DMS53 (cell line): ENCODE data around the gene PLAAT4.
"Not testable (repeated sequence)": the region's sequence is repeated elsewhere in the genome, so short reads cannot be mapped to it uniquely, and the experiment has no call there.

Experiments used
- DNase-seq: peaks from one replicate; lab custom pipeline; 2025; lab: John Stamatoyannopoulos, UW

PLAAT4 gene

DNA sequence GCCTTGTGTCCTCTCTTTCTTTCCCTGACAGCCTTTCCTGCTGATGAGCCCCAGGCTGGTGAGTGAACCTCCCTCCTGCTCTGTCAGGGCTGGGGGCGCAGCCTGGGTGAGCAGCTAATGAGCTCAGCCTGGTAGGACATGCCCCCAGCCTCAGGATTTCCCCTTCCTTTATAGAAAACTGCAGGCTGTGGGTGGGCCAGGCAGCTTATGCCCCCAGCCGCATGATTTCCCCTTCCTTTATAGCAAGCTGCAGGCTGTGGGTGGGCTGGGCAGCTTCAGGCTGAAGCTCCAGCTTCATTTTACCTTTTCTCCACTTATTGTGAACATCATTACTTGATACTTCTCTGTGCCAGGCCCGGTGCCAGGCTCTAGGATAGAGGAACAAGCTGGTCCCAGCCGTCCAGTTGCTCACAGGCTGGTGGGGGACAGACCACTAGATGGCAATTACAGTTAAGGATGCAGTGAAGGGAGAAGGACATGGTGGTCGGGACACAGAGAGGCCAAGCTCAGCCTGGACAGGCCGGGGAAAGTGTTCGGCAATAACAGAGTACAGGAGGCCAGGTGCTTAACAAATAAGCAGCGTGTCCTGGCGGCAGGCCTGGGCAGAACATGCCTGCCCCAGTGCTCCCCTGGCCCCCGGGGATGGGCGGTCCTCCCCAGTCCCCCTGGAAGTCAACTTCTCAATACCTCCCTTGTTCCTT, 25.4 kb upstream of the PLAAT4 start:
- DNase-seq: no peak

DNA sequence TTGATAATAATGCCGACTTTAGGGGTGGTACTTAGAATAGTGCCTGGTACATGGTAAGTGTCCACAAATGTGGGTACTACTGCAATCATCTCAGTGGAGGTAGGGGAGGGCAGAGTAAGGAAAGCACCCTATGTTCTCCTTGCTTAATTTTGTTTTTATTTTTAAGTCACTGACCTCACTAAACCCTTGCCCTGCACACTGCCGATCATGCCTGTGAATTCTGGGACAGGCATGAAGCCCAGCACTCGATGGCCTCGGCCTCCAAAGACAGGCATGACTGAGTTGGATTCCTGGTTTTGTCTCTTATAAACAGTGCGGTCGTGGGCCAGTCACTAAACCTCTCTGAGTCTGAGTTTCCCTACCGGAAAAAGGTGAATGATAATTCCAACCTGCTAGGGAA, 23.8 kb upstream of the PLAAT4 start:
- DNase-seq: no peak

DNA sequence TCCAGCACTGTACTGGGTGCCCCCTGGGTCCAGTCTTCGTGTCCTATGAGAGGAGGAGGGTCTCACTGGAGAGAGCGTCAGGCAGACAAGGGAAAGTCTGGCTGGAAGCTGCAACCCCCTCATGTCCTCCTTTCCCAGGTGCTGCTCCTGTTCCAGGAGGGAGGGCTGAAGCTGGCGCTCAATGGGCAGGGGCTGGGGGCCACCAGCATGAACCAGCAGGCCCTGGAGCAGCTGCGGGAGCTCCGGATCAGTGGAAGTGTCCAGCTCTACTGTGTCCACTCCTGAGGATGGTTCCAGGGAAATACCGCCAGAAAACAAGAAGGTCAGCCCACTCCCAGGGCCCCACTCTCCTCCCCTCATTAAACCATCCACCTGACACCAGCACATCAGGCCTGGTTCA, 20.5 kb upstream of the PLAAT4 start:
- no peak for DNase-seq

DNA sequence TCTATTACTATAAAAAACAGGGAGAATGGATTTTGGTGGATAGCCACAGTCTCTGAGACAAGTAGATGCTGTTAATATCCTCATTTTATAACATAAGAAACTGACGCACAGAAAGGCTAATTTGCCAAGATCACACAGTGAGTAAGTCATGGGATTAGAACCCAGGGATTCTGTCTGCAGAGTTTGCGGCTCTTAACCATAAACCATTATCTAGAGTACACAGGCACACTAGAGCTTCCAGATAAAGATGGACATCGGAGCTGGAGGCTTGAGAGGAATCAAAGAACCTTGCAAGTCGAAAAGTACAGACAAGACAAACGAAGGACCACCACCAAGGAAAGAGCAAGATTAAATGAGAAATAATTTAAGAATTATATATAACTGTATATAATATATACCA, 19.5 kb upstream of the PLAAT4 start:
- DNase-seq: no peak

DNA sequence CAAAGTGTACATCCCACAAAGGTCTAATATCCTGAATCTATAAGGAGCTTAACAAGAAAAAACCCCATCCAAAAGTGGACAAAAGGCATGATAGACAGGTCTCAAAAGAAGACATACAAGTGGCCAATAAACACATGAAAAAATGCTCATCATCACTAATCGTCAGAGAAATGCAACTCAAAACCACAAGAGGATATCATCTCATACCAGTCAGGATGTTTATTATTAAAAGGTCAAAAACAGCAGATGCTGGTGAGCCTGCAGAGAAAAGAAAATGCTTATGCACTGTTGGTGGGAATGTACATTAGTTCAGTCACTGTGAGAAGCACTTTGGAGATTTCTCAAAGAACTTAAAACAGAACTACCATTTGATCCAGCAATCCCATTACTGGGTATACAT, 18.1 kb upstream of the PLAAT4 start:
- DNase-seq: no peak

DNA sequence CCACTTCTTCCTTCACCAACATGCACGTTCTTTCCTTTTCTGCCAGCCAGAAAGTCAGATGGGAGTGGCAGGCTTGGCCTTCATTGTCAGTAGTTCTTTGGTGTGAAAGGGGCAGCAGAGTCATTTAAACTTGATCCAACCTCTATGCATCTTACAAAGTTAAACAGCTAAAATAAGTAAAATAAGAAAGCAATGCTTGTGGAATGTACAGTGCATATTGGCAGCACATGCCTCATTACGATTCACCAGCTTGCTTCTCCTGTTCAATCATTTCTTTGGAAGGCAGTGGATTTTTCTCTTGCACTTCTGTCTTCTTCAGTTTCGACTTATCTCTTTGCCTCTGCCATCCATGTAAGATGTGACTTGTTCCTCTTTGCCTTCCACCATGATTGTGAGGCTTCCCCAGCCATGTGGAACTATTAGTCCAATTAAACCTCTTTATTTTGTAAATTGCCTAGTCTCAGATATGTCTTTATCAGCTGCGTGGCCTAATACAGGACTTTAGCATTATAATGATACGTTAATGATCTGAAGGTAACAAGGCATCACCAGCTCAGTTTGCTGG, 15.9 kb upstream of the PLAAT4 start:
- DNase-seq: no peak

DNA sequence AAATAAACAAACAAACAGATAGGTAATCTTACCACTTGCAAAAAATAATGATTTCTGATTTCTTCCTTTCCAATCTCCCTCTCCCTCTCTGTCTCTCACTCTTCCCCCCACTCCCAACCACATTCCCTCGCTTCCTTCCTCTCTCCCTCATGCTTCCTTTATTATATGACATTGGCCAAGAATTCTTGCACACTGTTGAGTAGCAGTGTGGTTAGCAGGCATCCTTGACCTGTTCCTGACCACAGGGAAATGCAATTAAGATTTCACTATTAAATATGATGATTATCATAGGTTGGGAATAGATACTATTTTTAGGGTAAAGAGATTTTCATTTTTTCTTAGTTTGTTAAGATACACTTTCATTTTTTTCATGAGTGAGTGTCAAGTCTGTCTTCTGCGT, 14.7 kb upstream of the PLAAT4 start:
- DNase-seq: no peak

DNA sequence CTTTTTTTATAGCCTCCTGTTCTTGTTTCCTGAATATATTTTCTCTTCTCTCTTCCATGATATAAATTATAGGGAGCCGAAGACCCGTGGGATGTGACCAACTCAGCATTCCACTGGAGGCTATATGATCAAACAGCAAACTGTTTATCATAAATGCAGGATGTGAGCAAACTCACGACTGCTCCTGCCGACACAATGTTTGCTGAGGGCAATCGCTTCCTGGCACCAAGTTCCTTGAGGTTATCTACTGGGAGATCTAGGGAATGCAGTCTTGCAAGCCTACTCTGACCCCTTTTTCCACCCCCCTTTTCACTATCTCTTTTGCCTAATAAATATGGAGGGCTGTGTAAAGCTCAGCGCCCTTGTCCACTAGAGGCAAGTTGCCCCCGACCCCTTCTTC, 13.5 kb upstream of the PLAAT4 start:
- DNase-seq: no peak

DNA sequence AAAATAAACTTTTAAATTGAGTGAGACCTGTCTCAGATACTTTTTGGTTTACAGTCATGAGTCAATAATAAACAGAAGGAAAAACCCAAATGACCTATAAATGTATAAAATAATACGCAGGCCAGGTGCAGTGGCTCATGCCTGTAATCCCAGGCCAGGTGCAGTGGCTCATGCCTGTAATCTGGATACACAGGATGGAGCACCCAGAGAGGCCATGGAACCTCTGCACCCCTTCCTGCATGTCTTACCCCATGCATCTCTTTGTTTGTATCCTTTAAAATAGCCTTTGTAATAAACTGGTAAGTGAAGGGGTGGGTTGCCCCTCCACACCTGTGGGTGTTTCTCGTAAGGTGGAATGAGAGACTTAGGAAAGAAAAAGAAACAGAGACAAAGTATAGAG, 8.9 kb upstream of the PLAAT4 start:
- no peak for DNase-seq

DNA sequence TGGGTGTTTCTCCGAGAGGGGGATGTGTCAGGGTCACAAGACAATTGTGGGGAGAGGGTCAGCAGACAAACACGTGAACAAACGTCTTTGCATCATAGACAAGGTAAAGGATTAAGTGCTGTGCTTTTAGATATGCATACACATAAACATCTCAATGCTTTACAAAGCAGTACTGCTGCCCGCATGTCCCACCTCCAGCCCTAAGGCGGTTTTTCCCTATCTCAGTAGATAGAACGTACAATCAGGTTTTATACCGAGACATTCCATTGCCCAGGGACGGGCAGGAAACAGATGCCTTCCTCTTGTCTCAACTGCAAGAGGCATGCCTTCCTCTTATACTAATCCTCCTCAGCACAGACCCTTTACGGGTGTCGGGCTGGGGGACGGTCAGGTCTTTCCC, 8.5 kb upstream of the PLAAT4 start:
- not testable (repeated sequence) for DNase-seq

DNA sequence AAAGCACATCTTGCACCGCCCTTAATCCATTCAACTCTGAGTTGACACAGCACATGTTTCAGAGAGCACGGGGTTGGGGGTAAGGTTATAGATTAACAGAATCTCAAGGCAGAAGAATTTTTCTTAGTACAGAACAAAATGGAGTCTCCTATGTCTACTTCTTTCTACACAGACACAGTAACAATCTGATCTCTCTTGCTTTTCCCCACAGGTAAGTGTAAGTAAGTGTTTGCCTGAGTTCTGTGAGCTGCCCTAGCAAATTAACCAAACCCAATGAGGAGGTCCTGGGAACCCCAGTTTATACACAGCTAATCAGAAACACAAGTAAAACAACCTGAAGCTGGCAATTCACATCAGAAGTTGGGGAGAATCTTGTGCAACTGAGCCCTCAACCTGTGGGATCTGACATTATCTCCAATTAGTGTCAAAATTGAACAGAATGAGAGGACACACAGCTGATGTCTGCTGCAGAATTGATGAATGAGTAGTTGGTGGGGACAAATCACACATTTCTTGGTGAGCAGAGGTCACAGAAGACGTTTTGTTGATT, 7.8 kb upstream of the PLAAT4 start:
- DNase-seq: not testable (repeated sequence)

DNA sequence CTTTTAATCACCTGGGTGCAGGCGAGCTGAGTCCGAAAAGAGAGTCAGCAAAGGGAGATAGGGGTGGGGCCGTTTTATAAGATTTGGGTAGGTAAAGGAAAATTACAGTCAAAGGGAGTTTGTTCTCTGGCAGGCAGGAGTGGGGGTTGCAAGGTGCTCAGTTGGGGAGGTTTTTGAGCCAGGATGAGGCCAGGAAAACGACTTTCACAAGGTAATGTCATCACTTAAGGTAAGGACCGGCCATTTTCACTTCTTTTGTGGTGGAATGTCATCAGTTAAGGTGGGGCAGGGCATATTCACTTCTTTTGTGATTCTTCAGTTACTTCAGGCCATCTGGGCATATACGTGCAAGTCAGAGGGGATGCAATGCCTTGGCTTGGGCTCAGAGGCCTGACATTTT, 7.2 kb upstream of the PLAAT4 start:
- DNase-seq: not testable (repeated sequence)

DNA sequence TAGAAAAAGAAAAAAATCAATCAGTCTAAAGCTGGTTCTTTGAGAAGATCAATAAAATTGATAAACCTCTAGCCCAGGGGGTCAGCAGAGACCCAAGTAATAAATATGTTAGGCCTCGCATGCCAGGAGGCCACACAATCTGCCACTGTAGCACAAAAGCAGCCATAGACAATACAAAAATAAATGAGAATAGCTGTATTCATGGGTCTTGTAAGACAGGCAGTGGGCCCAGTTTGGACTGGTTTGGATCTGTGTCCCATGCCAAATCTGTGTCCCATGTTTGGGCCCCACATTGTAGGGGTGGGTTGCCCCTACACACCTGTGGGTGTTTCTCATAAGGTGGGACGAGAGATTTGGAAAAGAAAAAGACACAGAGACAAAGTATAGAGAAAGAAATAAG, 6.6 kb upstream of the PLAAT4 start:
- no peak for DNase-seq

DNA sequence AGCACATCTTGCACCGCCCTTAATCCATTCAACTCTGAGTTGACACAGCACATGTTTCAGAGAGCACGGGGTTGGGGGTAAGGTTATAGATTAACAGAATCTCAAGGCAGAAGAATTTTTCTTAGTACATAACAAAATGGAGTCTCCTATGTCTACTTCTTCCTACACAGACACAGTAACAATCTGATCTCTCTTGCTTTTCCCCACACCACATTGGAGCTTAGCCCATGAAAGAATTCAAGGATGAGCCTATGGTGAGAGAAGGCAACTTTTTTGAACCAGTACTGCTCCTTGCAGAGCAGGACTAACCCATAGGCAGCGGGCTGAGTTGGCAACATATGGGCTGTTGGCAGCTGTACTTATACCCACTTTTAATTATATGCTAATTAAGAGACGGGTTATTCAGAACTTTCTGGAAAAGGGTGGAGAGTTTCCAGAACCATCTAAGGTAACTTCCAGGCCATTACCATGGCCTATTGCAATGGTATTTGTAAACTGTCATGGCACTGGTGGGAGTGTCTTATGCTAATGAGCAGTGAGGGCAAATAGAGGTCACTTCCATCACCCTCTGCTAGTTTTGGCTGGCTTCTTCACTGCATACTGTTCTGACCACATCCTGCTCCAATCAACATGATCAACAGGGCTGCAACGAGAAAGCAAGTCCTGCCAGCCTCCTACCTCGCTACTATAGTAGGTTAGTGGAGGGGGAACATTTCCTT, 5.4 kb upstream of the PLAAT4 start:
- not testable (repeated sequence) for DNase-seq

DNA sequence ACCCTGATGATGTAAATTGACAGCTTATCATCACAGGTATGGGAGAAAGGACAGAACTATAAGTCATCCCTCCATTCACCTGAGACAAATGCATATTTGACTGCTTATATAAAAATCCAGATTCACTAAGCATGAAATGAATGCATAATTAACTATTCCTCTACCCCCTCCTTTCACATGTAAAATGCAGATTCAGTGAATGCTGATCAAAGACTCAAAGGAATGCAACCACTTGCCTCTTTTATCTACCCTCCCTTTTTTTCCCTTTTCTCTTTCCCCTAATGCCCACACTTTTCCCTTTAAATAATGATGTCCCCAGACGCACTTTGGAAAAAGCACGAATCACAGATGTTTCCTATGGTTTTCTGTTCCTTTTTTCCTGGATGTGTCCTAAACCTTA, 4.5 kb upstream of the PLAAT4 start:
- no peak for DNase-seq

DNA sequence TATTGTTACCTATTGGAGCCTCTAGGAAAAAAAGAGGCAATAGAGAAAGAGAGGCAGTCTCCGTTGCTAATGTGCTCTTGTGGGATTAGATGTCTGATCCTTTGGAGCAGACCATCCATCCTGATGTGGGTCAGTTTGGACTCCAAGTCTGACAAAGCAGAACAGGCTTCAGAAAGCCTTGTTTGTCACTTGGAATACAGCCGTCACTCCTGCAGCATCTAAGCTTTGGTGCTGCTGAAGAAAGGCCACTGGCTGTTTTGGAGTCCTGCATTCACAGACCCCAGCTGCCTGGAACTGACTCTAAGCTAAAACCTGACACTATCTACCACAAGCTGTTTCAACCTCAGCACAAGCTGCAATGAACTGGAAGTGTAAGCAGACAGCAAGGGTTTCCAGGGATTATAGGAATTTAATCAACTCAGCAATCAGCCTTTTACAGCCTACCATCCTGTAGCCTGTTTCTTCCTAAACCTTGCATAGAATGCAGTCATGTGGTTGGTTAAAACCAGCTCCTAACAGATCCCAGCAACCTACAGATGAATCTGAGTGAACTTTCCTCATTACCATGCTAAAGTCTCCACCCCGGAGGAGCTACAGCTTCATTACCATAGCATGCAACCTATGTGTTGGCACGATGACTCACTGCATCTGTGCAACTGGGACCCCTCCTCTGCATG, 3.7 kb upstream of the PLAAT4 start:
- no peak for DNase-seq

DNA sequence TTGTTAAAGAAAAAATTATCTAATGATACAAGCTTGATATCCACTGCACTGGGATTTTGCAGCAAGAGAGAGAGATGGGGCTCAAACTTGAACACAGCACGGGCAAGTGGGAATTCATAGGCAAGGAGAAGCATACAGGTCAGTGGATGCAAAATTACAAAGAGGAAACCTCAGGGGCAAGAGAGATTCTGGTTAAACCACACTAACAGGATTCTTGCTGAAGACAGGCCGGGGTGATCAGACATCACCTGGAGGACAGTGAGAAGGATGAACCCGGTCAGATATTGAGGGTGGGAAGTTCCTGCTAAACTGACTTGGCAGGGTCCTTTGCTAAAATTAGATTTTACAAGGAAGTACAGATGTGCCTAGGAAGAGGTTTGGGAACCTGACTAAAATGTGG, 2.5 kb upstream of the PLAAT4 start:
- no peak for DNase-seq

DNA sequence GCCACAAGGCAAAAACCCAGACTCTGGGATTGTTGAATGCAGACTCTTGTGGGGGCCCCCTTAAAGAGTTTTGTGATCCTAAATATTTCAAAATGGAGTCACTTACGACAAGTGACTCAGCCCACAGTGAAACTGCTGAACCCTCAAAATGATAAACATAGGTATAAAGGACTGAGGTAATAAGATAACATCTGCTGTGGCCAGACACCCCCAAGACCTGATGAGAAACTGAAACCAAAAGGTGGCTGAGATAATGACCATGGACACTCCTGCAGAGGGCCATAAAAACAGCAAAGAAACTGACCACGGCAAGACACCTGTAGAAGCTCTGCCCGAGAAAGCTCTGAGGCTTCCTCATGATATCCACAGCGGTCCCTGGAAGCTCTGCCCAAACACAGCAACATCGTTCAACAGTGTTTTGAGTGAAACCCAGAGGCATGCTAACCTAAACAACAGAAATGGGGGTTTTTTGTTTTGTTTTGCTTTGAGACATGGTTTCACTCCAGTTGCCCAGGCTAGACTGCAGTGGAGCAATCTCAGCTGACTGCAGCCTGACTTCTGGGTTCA, 1.6 kb upstream of the PLAAT4 start:
- no peak for DNase-seq

DNA sequence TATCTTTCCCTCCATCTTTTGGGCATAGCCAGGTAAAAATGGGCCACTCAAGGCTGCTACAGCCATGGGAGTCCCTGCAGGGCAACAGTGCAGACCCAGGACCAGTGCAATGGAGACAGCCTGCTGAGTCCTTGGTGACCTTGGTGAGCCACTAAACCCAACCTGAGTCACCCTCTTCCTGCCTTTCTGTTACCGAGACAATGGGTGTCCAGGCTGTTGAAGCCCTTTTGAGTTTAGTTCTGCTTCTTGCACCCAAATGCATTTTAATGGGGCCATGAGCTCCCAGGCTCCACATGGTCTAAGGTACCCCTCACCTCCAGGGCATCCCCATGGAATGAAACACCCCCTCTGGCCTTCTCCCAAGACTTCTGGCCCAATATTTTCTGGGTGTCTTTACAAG, 874 bp upstream of the PLAAT4 start:
- DNase-seq: no peak

DNA sequence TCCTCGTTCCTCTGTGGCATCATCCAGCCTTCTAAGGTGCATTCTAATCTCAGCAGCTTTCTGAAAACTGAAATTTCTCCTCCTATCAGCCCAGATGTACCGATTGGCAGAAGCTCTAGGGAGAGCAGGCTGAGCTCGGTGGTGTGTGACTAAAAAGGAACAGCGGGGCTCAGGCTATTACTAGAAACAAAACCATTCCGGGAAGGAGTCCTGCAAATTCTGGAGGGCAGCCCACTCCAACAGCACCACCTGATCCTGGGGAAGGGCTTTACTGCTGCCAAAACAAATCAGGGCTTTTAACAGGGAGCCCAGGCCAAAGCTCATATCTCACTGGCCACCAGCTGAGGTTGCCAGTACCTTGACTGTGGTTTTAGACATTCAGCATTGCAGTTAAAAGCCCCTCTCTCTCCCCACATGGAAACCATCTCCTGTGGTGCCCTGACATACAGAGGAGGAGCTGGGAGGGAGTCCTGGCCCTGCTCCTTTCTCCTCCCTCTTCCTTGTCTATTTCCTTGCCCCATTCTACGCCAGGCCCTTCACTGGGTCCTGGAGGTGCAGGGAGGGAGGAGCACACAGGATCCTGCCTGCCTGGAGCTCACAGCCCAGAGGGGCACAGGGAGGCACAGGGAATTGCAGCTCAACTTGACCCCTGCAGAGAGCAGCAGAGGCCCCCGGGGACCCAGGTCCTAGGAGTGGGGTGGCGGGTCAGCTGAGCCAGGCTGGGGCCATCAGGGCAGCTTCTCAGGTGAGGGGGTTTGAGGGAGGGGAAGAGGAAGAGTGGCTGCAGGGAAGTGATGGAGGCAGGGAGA, 889 bp downstream of the PLAAT4 start:
- DNase-seq: no peak

DNA sequence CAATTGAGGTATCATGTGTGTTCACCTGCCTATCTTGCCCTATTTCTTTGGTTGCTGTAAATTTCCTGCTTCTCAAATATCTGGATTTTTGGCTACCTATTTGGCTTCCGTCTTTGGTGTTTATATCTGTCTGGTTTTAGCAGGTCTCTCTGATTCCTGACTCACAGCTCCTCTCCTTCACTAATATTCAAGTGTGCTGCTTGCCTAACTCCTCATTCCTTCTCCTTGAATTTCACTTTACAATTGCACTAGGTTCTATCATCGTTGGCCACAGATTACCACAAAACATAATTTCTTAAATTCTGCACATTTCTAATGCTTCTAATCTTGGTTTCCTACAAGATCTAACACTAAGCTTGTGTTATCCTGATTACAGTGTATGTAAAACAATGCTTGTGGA, 5.9 kb downstream of the PLAAT4 start:
- not testable (repeated sequence) for DNase-seq

DNA sequence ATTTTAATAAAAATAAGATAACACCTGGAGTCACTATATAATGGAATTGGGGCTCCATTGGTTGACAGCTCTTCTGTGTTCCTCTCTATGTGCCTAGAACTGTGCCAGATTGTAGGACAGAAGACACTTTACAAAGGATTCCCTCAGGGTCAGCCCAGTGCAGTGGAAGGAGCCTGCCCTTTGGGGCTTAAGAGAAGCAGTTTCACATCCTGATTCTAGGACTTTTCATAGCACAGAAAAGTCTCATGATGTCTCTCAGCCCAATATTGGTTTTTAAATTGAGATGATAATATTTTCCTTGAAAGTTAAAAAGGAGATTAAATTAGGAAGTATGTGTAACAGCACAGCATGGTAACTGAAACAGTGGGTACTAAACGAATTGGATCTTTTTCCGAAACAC, 7.1 kb downstream of the PLAAT4 start:
- no peak for DNase-seq
